Hematopoietic multipotent progenitor cell treated with erythropoietin and hydrocortisone succinate and interleukin-3 and kit ligand, for 15 days (in vitro differentiated cells): ENCODE data around the gene MLPH.

Experiments
- DNase-seq: peaks from one replicate; pipeline ENCODE4 v3.0.0-alpha.2; 2015; ENCODE audit warnings: low spot score

The MLPH gene

DNA sequence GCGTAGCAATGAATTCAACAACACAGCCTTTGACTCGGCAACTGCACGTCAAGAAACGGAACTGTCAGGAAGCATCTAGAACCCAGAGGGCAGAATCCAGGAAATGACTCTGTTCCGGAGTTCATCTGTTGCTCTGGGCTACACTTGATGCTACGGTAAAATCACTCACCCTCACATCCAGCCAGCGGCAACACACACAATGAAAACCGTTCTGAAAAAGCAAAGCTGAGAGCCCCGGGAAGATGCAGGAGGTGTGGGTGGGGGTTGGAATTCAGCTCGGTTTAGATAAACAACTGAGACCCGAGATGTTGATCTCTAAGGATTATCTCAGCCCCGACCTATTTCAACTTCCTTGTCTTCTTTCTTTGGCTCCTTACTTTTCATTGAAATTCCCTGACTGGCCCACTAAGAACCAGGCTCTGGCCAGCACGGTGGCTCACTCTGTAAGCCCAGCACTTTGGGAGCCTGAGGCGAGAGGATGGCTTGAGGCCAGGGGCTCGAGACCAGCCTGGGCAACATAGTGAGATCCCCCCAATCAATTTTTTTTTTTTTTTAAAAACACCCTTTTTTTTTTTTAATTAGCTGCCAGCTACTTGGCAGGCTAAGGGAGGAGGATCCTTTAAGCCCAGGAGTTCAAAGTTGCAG, 116.8 kb downstream of the MLPH start:
- no peak for DNase-seq

DNA sequence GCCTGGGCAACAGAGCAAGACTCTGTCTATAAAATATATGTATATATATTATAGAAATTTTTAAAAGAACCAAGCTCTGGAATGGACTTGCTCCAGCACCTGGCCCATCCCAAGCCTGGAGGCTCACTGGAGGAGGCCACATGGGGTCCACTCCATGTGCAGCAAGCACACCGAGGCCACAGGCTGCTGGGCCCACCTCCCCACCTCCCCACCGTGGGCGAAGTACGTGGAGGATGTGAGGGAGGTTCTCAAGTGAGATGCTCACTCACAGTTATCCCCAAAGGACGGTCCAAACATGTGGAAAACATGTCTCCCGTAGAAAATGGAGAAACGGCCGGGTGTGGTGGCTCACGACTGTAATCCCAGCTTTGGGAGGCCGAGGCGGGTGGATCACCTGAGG, 117.3 kb downstream of the MLPH start:
- no peak for DNase-seq
